Adrenal gland (tissue), 12 donors: ENCODE measurements around the gene PIM3. TPM values are rescaled to one million over a fixed set of nuclear protein-coding genes. Genes with fewer than 3 reads are reported as not detected.
A peak's percentile ranks its signal among the peaks of the same experiment; 100 is the strongest.

Experiments used
- DNase-seq, 7 donors: peaks; one replicate each; pipeline ENCODE4 v3.0.0-alpha.2; 2019 to 2020
- H3K27ac ChIP-seq, 5 donors: fragments of 200-600 bp; sonication (generic) in 4 of 5; 1 replicate in 3 of 5; 2 replicates in 2 of 5; pipeline versions ENCODE4 v1.5.1 to v1.8.0; 2016 to 2020; ENCODE audit warnings: mild to moderate bottlenecking in 1 of 5
- H3K27me3 ChIP-seq: fragments of 200-600 bp; 2 replicates; pipeline ENCODE4 v1.8.0; 2021
- H3K36me3 ChIP-seq, 2 donors: fragments of 200-600 bp; replicated peaks in 1 of 2; 1 replicate in 1 of 2; 2 replicates in 1 of 2; pipeline versions ENCODE4 v1.5.1 to v1.8.0; 2018 to 2022
- H3K4me1 ChIP-seq, 2 donors: fragments of 200-600 bp; replicated peaks in 1 of 2; 1 replicate in 1 of 2; 2 replicates in 1 of 2; pipeline versions ENCODE4 v1.5.1 to v1.8.0; 2018 to 2021
- H3K4me3 ChIP-seq, 4 donors: fragments of 200-600 bp; sonication (generic) in 3 of 4; one replicate each; pipeline ENCODE4 v1.5.1; 2016 to 2018
- H3K9me3 ChIP-seq, 3 donors: fragments of 200-600 bp; sonication (generic) in 1 of 3; replicated peaks in 1 of 3; 1 replicate in 2 of 3; 2 replicates in 1 of 3; pipeline versions ENCODE4 v1.5.1 to v1.8.0; 2016 to 2021
- CTCF ChIP-seq, 6 experiments: fragments of 450-650 bp in 4 of 6; fragments of 200-600 bp in 2 of 6; sonication (generic) in 1 of 6; IDR thresholded peaks; 1 replicate in 5 of 6; 2 replicates in 1 of 6; pipeline versions ENCODE4 v1.5.1 to v1.8.0; 2016 to 2021; ENCODE audit warnings: antibody characterized with exemption in 6 of 6, mild to moderate bottlenecking in 2 of 6, moderate library complexity in 1 of 6
- POLR2A ChIP-seq, 2 donors: fragments of 450-650 bp; IDR thresholded peaks; one replicate each; pipeline ENCODE4 v1.6.1; 2017; ENCODE audit warnings: antibody characterized with exemption in 2 of 2, mild to moderate bottlenecking in 2 of 2, moderate library complexity in 1 of 2
- WGBS, 4 donors: extraction: QIAGEN DNeasy Blood & Tissue Kit in 2 of 4; methylation state at CpG; one replicate each; pipeline versions ENCODE4 v1.1.5 to v1.1.7; 2013 to 2017; 5-methylcytosine and 5-hydroxymethylcytosine counted together
- intact Hi-C, 2 donors: fragments of 100-400 bp; cut with DNase I; formaldehyde crosslinking; loops; one replicate each; pipeline versions ENCODE4 v1.14.1 to v1.15.0; 2022 to 2023
- polyA plus RNA-seq, 3 donors: library from polyadenylated mRNA; stranded (reverse); fragments of 200-250 nt in 2 of 3; fragments of 350-450 nt in 1 of 3; fragmentation: Illumina TruSeq in 1 of 3; extraction: RNeasy Lipid Tissue Mini Kit (QIAGEN cat#74804) in 1 of 3; gene quantifications; one replicate each; pipeline ENCODE4 v1.2.3, GENCODE V29; 2013 to 2014
- total RNA-seq, 9 donors: library from RNA; depleted of rRNA in 4 of 9; stranded (reverse); fragments of >200 nt in 4 of 9; fragments of 120-200 nt in 1 of 9; fragmentation: NEBNext Ultra II Directional in 1 of 9; extraction: Animal tissue kit (Norgen Biotek cat#: 25700) in 1 of 9; gene quantifications; one replicate each; pipeline versions ENCODE4 v1.1.0 to v1.2.4, GENCODE V29; 2013 to 2023
- donor health status: healthy with polysubstance abuse.
- donor health status: Bipolar disorder and iron deficiency.
- donor health status: DM: yes; HTN: yes; CAD: no.
- donor health status: DM: no; HTN: no; CAD: no.
- donor health status: DM: no; HTN: no; CAD: no.
- donor health status: DM: yes; HTN: yes; CAD: no.

PIM3 gene
- total and polyA plus RNA-seq, 12 donors: 7.2 to 99.2 (median 51.7) TPM

GRCh38 chr22:49928185-49928495, 32.4 kb upstream of the PIM3 start:
- Histone ChIP-seq H3K27ac (no peak overlapping the region), H3K27me3 (peaks cover 6% of the 10 kb centered on the region), H3K9me3 (no peaks in the 10 kb centered on the region), H3K4me3 (no peak overlapping the region), H3K4me1 (peaks cover 0 to 12% of the 10 kb centered on the region in 2 donors), H3K36me3 (peaks cover 0 to 7% of the 10 kb centered on the region in 2 donors)
- 80 to 92% (median 85%) methylated on average over 7 to 8 of the region's 8 CpGs for WGBS, 4 donors
- intact Hi-C loops: loop anchor here (2.0 to 10.0 kb wide), 3 partner anchors 103 to 204 kb away; no protein-coding TSS in a partner anchor
- DNase-seq: no peak
- TF ChIP-seq POLR2A (IDR thresholded peaks at IDR 0.05): no peak
- TF ChIP-seq CTCF (IDR thresholded peaks at IDR 0.05): no peak

- WGBS, 4 donors: 40 to 71% (median 44%) methylated on average over 11 to 38 of the region's 38 CpGs
Observed at GRCh38 chr22:49928555-49929210, 31.9 kb upstream of the PIM3 start.

GRCh38 chr22:49929211-49929979, 31.2 kb upstream of the PIM3 start:
- Histone ChIP-seq H3K4me3 (peak overlapping the region in 1 of 4 donors; percentile 36), H3K36me3 (peaks cover 0 to 7% of the 10 kb centered on the region in 2 donors), H3K27me3 (peaks cover 6% of the 10 kb centered on the region), H3K9me3 (no peaks in the 10 kb centered on the region), H3K27ac (no peak overlapping the region), H3K4me1 (peaks cover 10 to 24% of the 10 kb centered on the region in 2 donors)
- WGBS, 4 donors: 2 to 13% (median 4%) methylated on average over 3 to 74 of the region's 75 CpGs; no CpG with 5 or more reads in 1 of the 4 donors
- DNase-seq: peak in 4 of 7 donors; percentile 46 to 70 (median 64)
- intact Hi-C loops: loop anchor here (2.0 to 10.0 kb wide), 3 partner anchors 101 to 203 kb away; no protein-coding TSS in a partner anchor
- TF ChIP-seq CTCF (IDR thresholded peaks at IDR 0.05) (peak; percentile 6 to 98 (median 71)), POLR2A (IDR thresholded peaks at IDR 0.05) (no peak)

More at GRCh38 chr22:49928555-49929210, 31.9 kb upstream of the PIM3 start:
- H3K9me3 ChIP-seq: no peaks in the 10 kb centered on the region
- DNase-seq: peak in 2 of 7 donors; percentile 7 to 31
- H3K4me3 ChIP-seq: no peak overlapping the region
- peaks cover 0 to 7% of the 10 kb centered on the region in 2 donors for H3K36me3 ChIP-seq
- H3K27ac ChIP-seq: no peak overlapping the region
- intact Hi-C loops: loop anchor here (2.0 to 10.0 kb wide), 3 partner anchors 102 to 204 kb away; no protein-coding TSS in a partner anchor
- no peak for TF ChIP-seq POLR2A (IDR thresholded peaks at IDR 0.05)
- no peak for TF ChIP-seq CTCF (IDR thresholded peaks at IDR 0.05)
- peaks cover 6% of the 10 kb centered on the region for H3K27me3 ChIP-seq
- H3K4me1 ChIP-seq: peaks cover 3 to 17% of the 10 kb centered on the region in 2 donors

GRCh38 chr22:49929994-49930575, 30.5 kb upstream of the PIM3 start:
- H3K27me3 ChIP-seq: peaks cover 6% of the 10 kb centered on the region
- H3K4me3 ChIP-seq: no peak overlapping the region
- no peaks in the 10 kb centered on the region for H3K9me3 ChIP-seq
- peak in 3 of 7 donors; percentile 30 to 53 (median 37) for DNase-seq
- peaks cover 17 to 31% of the 10 kb centered on the region in 2 donors for H3K4me1 ChIP-seq
- H3K36me3 ChIP-seq: peaks cover 0 to 7% of the 10 kb centered on the region in 2 donors
- no peak overlapping the region for H3K27ac ChIP-seq
- intact Hi-C loops: loop anchor here (2.0 to 10.0 kb wide), 5 partner anchors 55 to 202 kb away; no protein-coding TSS in a partner anchor
- no peak for TF ChIP-seq POLR2A (IDR thresholded peaks at IDR 0.05)
- TF ChIP-seq CTCF (IDR thresholded peaks at IDR 0.05): no peak
- WGBS, 4 donors: 57 to 93% (median 67%) methylated on average over 3 to 21 of the region's 21 CpGs
